Measurements from ENCODE around the gene DNAJB12.

The DNAJB12 gene

DNA sequence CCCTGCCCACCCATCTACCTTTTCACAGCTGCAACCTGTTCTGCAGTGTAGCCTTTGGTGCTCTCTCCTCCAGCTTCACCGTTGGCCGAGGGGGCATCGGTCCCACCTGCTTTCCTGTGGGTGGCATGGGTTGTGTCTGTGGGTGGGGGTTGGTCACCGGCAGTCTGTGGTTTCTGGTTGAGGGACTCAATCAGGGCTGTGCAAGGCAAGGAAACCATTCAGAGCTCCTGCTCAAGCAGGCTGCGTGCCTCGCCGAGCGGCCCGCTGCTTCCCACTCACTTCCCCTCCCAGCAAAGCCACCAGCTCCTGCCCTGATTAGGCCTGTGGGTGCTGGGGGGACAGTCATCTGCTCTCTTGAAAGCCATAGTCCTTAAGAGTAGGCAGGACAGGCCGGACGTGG, 9.8 kb downstream of the DNAJB12 start:
- DNase-seq (ENCODE audit: low read depth): no peak
- TF ChIP-seq, protein P1, sequence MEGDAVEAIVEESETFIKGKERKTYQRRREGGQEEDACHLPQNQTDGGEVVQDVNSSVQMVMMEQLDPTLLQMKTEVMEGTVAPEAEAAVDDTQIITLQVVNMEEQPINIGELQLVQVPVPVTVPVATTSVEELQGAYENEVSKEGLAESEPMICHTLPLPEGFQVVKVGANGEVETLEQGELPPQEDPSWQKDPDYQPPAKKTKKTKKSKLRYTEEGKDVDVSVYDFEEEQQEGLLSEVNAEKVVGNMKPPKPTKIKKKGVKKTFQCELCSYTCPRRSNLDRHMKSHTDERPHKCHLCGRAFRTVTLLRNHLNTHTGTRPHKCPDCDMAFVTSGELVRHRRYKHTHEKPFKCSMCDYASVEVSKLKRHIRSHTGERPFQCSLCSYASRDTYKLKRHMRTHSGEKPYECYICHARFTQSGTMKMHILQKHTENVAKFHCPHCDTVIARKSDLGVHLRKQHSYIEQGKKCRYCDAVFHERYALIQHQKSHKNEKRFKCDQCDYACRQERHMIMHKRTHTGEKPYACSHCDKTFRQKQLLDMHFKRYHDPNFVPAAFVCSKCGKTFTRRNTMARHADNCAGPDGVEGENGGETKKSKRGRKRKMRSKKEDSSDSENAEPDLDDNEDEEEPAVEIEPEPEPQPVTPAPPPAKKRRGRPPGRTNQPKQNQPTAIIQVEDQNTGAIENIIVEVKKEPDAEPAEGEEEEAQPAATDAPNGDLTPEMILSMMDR (IDR thresholded peaks at IDR 0.05; ENCODE audit: control insufficient read depth, insufficient read depth, low read depth, low read length, missing control alignments): no peak
- no peak overlapping the region for H3K4me3 ChIP-seq (ENCODE audit: control insufficient read depth, low read depth, low read length)

DNA sequence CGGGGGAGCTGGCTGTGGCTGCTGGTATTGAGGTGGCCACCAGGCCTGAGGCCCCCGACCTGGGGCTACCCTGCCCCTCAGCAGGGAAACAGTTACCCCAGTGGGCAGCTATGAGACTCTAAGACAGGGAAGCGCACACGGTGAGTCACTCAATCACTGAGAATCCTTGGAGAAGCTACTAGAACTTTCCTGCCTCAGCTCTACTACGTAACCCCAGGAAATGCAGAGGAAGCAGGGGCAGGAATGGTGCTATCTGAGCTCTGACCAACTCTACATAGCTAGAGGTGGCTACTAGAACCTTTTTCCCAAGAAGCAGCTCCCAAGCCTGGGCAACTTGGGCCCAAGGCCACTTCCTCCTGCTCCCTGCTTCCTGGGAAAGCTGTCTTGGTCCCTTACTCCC, 11.8 kb downstream of the DNAJB12 start:
- H3K4me3 ChIP-seq (ENCODE audit: control insufficient read depth, low read depth, low read length): no peak overlapping the region
- no peak for DNase-seq (ENCODE audit: low read depth)
- TF ChIP-seq, protein P1 (IDR thresholded peaks at IDR 0.05; ENCODE audit: control insufficient read depth, insufficient read depth, low read depth, low read length, missing control alignments): no peak

DNA sequence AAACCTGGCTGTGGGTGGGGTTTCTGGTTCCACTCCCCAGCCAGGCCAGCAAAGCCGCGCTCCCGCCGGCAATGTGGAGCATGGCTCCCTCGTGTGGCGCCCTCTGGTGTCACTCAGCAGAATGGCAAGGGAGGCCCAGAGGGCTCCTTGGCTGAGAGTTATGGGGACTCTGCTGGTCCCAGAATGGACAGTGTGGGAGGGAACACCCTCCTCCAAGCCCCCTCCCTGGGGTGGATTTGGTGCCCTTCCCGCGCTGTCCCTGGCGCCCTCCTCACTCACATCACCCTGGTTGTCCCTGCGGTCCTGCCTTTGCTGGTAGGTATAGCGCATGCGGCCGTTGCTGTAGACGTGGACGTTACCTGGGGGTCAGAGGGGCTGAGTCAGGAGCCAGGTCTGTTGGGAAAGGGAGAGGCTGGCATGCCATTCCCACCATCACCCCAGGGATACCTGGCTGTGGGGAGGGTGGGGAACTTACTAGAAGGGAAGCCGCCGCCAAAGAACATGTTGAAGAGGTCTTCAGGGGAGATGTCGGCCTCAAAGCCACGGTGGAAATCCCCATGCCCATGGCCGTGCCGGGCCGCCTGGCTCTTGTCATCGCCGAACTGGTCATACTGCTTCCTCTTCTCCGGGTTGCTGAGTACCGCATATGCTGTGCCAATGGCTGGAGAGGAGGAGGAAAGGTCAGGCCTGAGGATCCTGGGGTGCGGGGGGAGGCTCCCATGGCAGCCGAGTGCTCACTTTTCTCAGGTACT, 14.0 kb downstream of the DNAJB12 start:
- H3K4me3 ChIP-seq (ENCODE audit: control insufficient read depth, low read depth, low read length): no peak overlapping the region
- TF ChIP-seq, protein P1 (IDR thresholded peaks at IDR 0.05; ENCODE audit: control insufficient read depth, insufficient read depth, low read depth, low read length, missing control alignments): peak; percentile 99
- DNase-seq (ENCODE audit: low read depth): no peak

DNA sequence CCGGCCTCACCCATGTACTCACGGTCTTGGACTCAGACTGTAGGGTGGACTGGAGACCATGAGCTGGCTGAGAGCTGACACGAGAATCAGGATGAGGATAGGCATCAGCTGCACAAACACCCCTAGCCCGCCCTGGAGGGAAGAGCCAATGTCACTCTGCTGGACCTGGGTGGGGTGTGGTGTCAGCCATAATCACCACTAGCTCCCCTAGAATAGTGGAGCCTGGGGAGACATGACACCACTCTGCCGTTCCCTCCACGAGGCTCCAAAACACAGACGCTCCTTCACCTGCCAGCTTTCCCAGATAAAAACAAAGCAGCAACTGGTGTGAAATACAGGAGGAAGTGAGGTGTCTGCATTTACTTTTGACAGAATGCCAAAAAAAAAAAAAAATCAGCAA, 16.5 kb downstream of the DNAJB12 start:
- TF ChIP-seq, protein P1 (IDR thresholded peaks at IDR 0.05; ENCODE audit: control insufficient read depth, insufficient read depth, low read depth, low read length, missing control alignments): no peak
- DNase-seq (ENCODE audit: low read depth): no peak
- no peak overlapping the region for H3K4me3 ChIP-seq (ENCODE audit: control insufficient read depth, low read depth, low read length)

DNA sequence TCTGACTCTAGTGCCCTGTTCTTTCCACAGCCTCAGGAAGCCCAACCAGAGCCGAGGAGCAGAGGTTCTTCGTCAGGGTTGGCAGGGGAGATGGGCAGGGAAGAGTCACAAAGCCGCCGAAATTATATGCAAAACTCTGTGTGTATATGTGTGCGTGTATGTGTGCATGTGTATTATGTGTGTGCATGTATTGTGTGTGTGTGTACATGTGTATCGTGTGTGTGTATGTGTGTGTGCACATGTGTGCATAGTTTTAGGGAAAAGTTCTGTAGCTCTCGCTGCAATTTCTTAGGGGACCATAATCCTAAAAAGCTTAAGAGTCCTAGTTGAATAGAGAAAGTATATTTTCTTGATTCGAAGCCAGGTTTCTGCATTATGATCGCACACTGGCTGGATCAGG, 17.0 kb downstream of the DNAJB12 start:
- DNase-seq (ENCODE audit: low read depth): no peak
- no peak overlapping the region for H3K4me3 ChIP-seq (ENCODE audit: control insufficient read depth, low read depth, low read length)
- TF ChIP-seq, protein P1 (IDR thresholded peaks at IDR 0.05; ENCODE audit: control insufficient read depth, insufficient read depth, low read depth, low read length, missing control alignments): no peak

DNA sequence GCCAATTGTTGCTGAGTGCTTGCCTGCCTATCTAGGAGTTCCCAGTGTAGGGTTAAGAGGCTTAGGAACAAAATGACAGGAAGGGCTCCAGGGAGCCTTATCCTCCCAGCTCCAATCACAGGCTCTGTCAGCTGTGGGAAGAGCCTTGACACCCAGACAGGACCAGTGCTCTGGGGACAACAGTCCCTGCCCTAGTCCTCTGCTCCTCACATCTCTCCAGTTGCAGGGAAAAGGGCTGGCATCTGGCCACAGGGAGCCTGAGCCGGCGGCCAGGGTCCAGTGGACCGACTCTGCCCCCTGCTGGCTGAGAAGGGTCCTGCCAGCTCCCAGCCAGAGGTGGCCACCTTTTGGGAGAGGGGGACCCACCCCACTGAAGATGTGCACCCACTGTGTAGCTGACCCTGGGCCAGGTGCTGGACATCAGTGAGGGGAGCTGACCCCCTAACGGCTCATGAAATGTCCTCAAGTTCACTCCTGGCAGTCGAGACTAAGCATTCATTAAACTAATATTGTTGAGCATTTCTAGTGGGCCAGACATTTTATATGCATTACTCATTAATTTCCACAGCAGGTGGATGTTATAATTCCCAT, 17.6 kb downstream of the DNAJB12 start:
- TF ChIP-seq, protein P1 (IDR thresholded peaks at IDR 0.05; ENCODE audit: control insufficient read depth, insufficient read depth, low read depth, low read length, missing control alignments): peak; percentile 97
- H3K4me3 ChIP-seq (ENCODE audit: control insufficient read depth, low read depth, low read length): no peak overlapping the region
- no peak for DNase-seq (ENCODE audit: low read depth)
